IPS DF 4.7 (cell line): ENCODE results near the gene MRPL58.
"Not testable (repeated sequence)": the region's sequence is repeated elsewhere in the genome, so short reads cannot be mapped to it uniquely, and the experiment has no call there.

ENCODE experiments used
- DNase-seq: peaks from one replicate; pipeline ENCODE4 v3.0.0-alpha.2; 2013; ENCODE audit warnings: low spot score; ENCODE audit errors: extremely low read depth

The MRPL58 gene

GRCh38 chr17:74987418-74987908 lies 25.0 kb upstream of the MRPL58 start, which contains the start of gene CDR2L:
Gene CDR2L, plus strand, starts transcription at chr17:74987632. Its CDS starts 412 bp downstream, at chr17:74988044.
- DNase-seq = no peak

GRCh38 chr17:74987909-74988711 lies 24.4 kb upstream of the MRPL58 start:
- DNase-seq = no peak

- no peak for DNase-seq
These were observed 21.8 kb upstream of the MRPL58 start for GRCh38 chr17:74990581-74991105.

GRCh38 chr17:74992223-74992622 lies 20.2 kb upstream of the MRPL58 start:
- DNase-seq = no peak

- DNase-seq = no peak
These were observed 18.0 kb upstream of the MRPL58 start for GRCh38 chr17:74994440-74994839.

GRCh38 chr17:74995847-74996246 lies 16.6 kb upstream of the MRPL58 start:
- DNase-seq = no peak

- no peak for DNase-seq
These were observed 13.7 kb upstream of the MRPL58 start for GRCh38 chr17:74998783-74999182.

GRCh38 chr17:74999523-74999922 lies 12.9 kb upstream of the MRPL58 start:
- DNase-seq = no peak

- no peak for DNase-seq
These were observed 10.3 kb upstream of the MRPL58 start for GRCh38 chr17:75001915-75002843.

- no peak for DNase-seq
These were observed 9.2 kb upstream of the MRPL58 start for GRCh38 chr17:75003070-75003956.

GRCh38 chr17:75003957-75004355 lies 8.5 kb upstream of the MRPL58 start:
- no peak for DNase-seq

GRCh38 chr17:75004371-75004770 lies 8.1 kb upstream of the MRPL58 start:
- DNase-seq = no peak

GRCh38 chr17:75005291-75005690 lies 7.2 kb upstream of the MRPL58 start:
- no peak for DNase-seq

- not testable (repeated sequence) for DNase-seq
These were observed 6.4 kb upstream of the MRPL58 start for GRCh38 chr17:75006084-75006483.

- no peak for DNase-seq
These were observed 5.8 kb upstream of the MRPL58 start for GRCh38 chr17:75006653-75007052.

GRCh38 chr17:75008373-75008772 lies 4.1 kb upstream of the MRPL58 start:
- no peak for DNase-seq

- DNase-seq = no peak
These were observed 3.2 kb upstream of the MRPL58 start for GRCh38 chr17:75009139-75009724.

GRCh38 chr17:75010683-75011400 lies 1.6 kb upstream of the MRPL58 start:
- no peak for DNase-seq

GRCh38 chr17:75011401-75012095 lies 922 bp upstream of the MRPL58 start:
- no peak for DNase-seq
